RWPE2 (cell line): ENCODE results near the gene RNF213.

Experiments
- ATAC-seq: fragments of 200-7000 bp; cut with Tn5 transposase; 3 replicates; pipeline ENCODE4 v1.9.1; 2021; ENCODE audit warnings: low read depth
- DNase-seq: peaks from one replicate; pipeline ENCODE4 v3.0.0-alpha.2; 2020; ENCODE audit warnings: low spot score
- H3K27ac ChIP-seq: fragments of 450-650 bp; 2 replicates; pipeline ENCODE4 v1.5.1; 2017; ENCODE audit warnings: mild to moderate bottlenecking; ENCODE audit not compliant: poor library complexity, severe bottlenecking
- H3K27me3 ChIP-seq: fragments of 250-450 bp; sonication (Bioruptor Pico); 2 replicates; pipeline ENCODE4 v1.5.1; 2021; ENCODE audit warnings: mild to moderate bottlenecking, moderate library complexity; ENCODE audit not compliant: insufficient read depth, poor library complexity, severe bottlenecking
- H3K36me3 ChIP-seq: fragments of 250-450 bp; sonication (Bioruptor Pico); 2 replicates; pipeline ENCODE4 v1.5.1; 2020; ENCODE audit warnings: low read depth, mild to moderate bottlenecking, moderate library complexity
- H3K4me1 ChIP-seq: fragments of 250-450 bp; sonication (Bioruptor Pico); 2 replicates; pipeline ENCODE4 v1.5.1; 2021; ENCODE audit warnings: mild to moderate bottlenecking, moderate library complexity; ENCODE audit not compliant: insufficient read depth, poor library complexity, severe bottlenecking
- H3K4me3 ChIP-seq: fragments of 250-450 bp; sonication (Bioruptor Pico); 2 replicates; pipeline ENCODE4 v1.5.1; 2021; ENCODE audit warnings: mild to moderate bottlenecking, moderate library complexity; ENCODE audit not compliant: severe bottlenecking
- H3K9me3 ChIP-seq: fragments of 250-450 bp; sonication (Bioruptor Pico); 2 replicates; pipeline ENCODE4 v1.5.1; 2021; ENCODE audit warnings: mild to moderate bottlenecking, moderate library complexity; ENCODE audit not compliant: severe bottlenecking
- TF ChIP-seq, protein P1 (sequence below): fragments of 450-650 bp; IDR thresholded peaks from one replicate; pipeline ENCODE4 v1.5.1; 2017; ENCODE audit warnings: mild to moderate bottlenecking, moderate library complexity; ENCODE audit not compliant: poor library complexity, severe bottlenecking

The RNF213 gene

DNA sequence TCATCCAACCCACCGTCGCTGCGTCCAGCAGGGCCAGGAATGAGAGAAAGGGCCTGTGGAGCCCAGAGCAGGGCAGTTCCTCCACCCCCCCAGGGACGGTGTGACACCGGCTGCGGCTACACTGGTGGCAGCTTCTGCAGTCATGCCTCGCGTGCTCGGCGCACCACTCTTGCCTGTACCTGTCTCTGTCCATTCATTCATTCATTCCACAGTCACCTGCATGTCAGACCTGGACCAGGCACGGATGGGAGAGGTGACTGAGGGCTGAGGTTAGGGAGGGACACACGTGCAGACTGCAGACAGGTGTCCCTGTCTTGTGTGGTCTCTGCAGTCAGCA lies 181.6 kb downstream of the RNF213 start:
- no peaks in the 10 kb centered on the region for H3K4me1 ChIP-seq
- no peak for ATAC-seq

DNA sequence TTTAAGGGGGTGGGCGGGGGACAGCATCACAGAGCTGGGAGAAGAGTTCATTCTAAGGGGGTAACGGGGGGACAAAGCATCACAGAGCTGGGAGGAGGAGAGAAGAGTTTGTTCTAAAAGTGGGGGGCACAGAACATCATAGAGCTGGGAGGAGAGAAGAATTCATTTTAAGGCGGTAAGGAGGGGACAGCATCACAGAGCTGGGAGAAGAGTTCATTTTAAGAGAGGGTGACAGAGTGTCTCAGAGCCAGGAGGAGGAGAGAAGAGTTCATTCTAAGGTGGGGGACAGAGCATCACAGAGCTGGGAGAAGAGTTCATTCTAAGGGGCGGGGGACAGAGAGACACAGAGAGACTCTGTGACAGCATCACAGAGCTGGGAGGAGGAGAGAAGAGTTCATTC lies 182.1 kb downstream of the RNF213 start:
- H3K36me3 ChIP-seq, result no peaks in the 10 kb centered on the region
- no peaks in the 10 kb centered on the region for H3K27me3 ChIP-seq
- ATAC-seq (no peak), DNase-seq (no peak)
- H3K4me1 ChIP-seq, result no peaks in the 10 kb centered on the region
- H3K4me3 ChIP-seq, result no peak overlapping the region
- TF ChIP-seq, protein P1, sequence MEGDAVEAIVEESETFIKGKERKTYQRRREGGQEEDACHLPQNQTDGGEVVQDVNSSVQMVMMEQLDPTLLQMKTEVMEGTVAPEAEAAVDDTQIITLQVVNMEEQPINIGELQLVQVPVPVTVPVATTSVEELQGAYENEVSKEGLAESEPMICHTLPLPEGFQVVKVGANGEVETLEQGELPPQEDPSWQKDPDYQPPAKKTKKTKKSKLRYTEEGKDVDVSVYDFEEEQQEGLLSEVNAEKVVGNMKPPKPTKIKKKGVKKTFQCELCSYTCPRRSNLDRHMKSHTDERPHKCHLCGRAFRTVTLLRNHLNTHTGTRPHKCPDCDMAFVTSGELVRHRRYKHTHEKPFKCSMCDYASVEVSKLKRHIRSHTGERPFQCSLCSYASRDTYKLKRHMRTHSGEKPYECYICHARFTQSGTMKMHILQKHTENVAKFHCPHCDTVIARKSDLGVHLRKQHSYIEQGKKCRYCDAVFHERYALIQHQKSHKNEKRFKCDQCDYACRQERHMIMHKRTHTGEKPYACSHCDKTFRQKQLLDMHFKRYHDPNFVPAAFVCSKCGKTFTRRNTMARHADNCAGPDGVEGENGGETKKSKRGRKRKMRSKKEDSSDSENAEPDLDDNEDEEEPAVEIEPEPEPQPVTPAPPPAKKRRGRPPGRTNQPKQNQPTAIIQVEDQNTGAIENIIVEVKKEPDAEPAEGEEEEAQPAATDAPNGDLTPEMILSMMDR, result no peak
- H3K9me3 ChIP-seq, result no peaks in the 10 kb centered on the region
- H3K27ac ChIP-seq, result no peak overlapping the region

More for the DNA sequence above, 181.6 kb downstream of the RNF213 start:
- no peaks in the 10 kb centered on the region for H3K27me3 ChIP-seq
- H3K36me3 ChIP-seq, result no peaks in the 10 kb centered on the region
- TF ChIP-seq, protein P1, result no peak
- no peaks in the 10 kb centered on the region for H3K9me3 ChIP-seq
- no peak overlapping the region for H3K27ac ChIP-seq
- H3K4me3 ChIP-seq, result no peak overlapping the region
- DNase-seq, result no peak

DNA sequence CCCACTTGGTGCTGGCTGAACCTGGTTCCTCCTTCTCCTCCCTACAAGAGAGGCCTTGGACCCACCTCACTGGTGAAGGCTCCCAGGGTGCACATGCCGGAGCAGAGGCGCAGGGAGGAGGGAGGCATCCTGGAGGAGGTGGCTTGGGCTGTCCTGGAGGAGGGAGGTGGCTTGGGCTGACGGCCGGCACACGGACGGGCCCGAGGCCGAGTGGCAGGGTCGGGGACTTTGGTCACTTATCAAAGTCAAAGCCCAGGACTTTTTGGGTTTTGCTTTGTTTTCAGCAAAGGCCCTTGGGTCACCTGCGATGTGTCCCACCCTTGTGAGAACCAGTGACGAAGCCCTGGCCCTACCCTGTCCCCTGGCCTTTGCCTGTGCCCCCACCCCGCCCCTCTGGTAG lies 182.8 kb downstream of the RNF213 start:
- ATAC-seq, result no peak
- Histone ChIP-seq H3K27ac (no peak overlapping the region), H3K4me1 (no peaks in the 10 kb centered on the region), H3K27me3 (no peaks in the 10 kb centered on the region), H3K36me3 (no peaks in the 10 kb centered on the region), H3K9me3 (no peaks in the 10 kb centered on the region), H3K4me3 (no peak overlapping the region)
- DNase-seq, result no peak
- TF ChIP-seq, protein P1, result no peak

DNA sequence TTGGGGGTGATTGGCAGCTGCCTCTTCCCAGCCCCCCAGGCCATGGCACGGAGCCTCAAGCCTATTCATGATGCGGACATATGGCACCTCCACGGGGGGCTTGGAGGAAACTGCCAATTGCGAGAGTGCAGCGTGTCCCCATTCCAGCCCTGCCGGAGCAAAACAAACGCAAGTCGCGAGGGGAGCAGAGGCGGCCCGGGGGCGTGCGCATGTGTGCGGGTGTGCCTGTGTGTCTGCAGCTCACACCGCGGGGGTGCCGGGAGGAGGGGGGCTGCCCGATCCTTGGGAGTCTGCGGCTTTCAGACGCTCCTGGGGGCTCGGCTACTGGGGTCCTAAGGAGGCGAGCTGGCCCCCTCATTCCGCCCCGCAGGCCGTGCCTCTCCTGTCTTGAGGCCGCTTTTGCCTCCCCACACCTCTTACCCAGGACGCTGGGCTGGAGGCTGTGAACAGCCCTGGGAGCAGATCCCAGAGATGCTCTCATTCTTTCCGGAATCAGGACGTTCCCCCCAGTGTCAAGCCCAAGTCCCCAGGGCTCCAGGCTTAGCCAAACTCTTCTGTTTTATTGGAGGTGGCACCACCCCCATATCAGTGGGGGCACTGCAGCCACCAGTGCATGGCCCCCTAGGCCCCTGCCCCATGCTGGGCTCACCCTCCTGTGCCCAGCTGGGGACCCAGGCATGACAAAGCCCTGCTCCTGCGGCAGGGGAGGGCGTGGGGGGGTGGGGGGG lies 183.4 kb downstream of the RNF213 start:
- no peak for ATAC-seq
- DNase-seq, result no peak
- TF ChIP-seq, protein P1, result no peak

DNA sequence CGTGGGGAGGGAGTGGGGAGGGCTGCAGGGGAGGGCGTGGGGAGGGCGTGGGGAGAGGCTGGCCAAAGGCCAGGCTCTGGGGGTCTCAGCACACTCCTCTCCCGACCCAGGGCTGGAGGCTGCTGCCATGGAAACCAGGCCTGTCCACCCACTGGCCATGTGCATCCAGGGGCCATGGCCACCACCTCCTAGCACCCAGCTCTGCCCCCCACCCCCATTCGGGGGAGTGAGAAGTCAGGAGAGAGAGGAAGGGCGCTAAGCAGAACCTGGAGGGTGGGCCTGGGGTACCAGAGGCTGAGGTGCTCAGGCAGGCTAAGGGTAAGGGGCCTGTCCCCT lies 184.0 kb downstream of the RNF213 start:
- DNase-seq (no peak), ATAC-seq (no peak)
- Histone ChIP-seq H3K9me3 (no peaks in the 10 kb centered on the region), H3K27me3 (no peaks in the 10 kb centered on the region), H3K4me1 (no peaks in the 10 kb centered on the region), H3K4me3 (no peak overlapping the region), H3K36me3 (no peaks in the 10 kb centered on the region), H3K27ac (no peak overlapping the region)
- TF ChIP-seq, protein P1, result no peak

More for the DNA sequence above, 183.4 kb downstream of the RNF213 start:
- Histone ChIP-seq H3K4me1 (no peaks in the 10 kb centered on the region), H3K4me3 (no peak overlapping the region), H3K27ac (no peak overlapping the region), H3K9me3 (no peaks in the 10 kb centered on the region), H3K27me3 (no peaks in the 10 kb centered on the region), H3K36me3 (no peaks in the 10 kb centered on the region)
